Stimulated activated CD4-positive, alpha-beta T cell treated with anti-CD3 and anti-CD28 coated beads, Interleukin-4, amount 100 ng/mL, for 48 hours (primary cell): ENCODE results near the gene HOXB8.
A peak's percentile ranks its signal among the peaks of the same experiment; 100 is the strongest.

Experiments used
- DNase-seq, 2 donors: peaks; one replicate each; pipeline ENCODE4 v3.0.0-alpha.2; 2020; ENCODE audit warnings: low read depth in 2 of 2

The HOXB8 gene

DNA sequence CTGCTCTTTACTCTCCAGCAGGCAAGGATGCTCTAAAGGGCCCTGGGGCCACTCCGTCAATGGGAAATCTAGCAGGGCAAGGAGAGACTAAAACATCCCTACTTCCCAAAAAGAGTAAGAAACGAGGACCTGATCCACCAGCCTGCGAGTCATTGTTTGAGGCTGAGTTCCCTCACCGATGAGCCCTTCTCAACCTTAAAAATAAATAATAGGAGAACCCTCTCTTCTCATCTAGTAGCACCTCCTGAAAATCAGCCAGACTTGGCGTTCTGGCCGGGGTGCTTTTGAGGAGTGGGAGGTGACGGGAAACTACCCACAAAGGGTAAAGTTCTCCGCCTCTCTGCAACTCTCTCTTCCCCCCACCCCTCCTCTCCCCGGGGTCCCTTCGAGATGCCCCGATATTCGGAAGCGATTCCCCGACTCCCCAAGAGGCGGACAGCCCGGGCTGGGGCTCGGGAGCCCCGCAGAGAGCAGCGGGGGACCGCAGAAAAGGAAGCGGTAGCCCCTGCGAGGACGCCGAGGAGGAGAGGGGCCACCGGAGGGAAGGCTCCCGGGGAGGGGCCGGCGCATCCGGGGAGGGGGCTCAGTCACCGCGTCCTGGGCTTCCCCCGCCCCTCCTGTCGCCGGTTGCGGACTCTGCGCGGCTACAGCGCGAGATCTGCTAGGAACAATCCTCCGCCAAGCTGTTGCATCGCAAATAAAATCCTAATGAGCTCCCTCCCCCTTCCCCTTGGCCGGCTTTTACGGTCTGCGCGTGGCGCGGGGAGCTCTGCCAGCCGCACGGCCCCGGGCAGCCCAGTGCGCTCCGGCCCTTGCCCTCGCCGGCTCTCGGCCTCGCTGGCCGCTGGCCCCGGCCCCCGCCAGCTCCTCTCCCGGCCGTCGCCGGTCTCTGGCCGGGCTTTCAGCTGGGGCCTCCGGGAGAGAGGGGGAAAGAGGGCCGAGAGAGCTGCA, 9.7 kb upstream of the HOXB8 start:
- no peak for DNase-seq

DNA sequence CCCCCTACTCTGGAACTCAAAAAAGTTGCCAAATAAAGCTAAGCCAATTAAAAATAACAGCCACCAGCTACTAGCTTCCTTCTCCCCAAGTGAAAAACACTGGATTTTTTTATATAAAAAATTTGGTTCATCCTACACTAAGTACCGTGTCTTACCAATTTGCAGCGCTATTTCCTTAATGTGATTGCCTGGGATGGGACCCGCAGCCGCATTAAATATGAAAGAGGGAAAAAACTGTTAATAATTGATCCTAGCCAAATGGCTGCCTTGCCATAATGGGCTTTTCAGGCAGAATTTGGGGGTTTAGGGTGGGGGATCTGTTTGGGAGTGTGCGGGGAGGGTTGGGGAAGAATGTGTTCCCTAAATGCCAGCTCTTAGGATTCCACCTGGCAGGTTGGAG, 9.0 kb upstream of the HOXB8 start:
- no peak for DNase-seq

DNA sequence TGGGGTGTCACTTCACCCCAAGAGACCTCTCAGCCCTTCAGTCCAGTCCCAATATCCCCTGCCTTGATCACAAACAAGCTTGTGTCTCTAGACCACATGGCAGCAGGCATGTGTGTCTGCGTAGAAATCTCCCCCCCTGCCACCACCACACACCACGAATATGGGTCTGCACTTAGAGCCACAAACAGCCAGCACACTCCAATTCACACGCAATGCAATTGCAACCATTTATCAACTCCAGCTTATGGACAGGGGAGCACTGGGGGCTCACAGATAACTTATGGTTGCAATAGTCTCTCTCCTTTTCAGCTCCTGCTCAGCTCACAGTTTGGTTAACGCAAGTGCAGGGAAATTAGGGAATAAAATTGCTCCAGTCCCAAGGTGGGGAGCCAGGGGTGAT, 8.5 kb upstream of the HOXB8 start:
- no peak for DNase-seq

DNA sequence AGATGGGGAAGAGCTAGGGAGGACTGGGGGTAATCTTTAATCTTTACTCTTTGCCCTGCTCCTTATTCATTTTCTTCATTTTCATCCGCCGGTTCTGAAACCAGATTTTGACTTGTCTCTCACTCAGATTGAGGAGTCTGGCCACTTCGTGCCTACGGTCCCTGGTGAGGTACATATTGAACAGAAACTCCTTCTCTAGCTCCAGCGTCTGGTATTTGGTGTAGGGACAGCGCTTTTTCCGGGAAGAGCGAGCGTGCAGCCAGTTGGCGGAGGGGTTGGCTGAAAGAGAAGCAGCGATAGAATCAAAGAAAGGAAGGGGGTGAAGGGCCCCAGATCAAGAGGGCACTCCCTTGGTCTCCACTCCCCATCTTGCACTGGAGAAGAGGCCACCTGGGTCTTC, 7.8 kb upstream of the HOXB8 start:
- DNase-seq = no peak

DNA sequence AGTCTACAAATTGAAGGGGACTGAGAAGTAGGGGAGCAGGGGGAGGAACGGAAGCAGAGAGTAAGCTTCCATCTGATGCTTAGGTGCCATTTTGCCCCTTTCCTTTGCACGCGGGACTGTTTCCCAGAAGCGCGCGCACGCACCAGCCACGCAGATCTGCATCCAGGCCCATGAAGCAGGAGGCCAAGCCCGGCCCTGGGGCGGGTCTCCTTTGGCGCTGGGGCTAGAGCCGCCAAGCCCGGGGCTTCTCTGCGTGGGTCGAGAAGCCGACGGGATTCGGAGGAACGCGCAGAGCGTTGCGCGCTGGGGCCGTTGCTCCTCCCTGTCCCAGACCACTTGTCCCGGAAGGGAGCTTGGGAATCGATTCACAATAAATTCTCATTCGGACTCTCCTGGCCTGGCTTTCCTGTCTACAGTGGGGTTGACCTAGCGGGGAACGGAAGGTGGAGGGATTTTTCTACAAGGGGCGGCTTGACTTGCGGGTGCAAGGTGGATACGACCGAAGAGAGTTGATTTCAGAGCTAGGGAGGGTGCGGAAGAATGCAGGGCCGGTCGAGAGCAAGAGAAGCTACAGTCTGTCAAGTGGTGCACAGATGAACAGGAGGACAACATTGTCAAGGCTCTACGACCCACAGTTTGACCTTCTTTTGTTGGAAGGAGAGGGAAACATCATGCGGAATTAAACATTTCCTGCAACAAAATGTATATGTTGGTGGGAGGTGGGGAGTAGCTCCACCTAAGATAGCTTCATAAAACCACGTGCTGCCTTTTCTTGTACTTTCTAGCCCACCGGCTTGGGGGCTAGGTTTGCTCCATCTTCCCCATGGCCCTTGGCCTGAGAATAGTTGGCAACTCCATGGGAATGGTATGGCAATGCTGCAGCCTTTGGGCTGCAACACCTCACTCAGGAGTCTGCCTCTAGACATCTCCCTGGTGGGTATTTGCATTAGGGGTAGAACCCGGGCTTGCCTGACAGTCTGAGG, 6.6 kb upstream of the HOXB8 start:
- DNase-seq = no peak

DNA sequence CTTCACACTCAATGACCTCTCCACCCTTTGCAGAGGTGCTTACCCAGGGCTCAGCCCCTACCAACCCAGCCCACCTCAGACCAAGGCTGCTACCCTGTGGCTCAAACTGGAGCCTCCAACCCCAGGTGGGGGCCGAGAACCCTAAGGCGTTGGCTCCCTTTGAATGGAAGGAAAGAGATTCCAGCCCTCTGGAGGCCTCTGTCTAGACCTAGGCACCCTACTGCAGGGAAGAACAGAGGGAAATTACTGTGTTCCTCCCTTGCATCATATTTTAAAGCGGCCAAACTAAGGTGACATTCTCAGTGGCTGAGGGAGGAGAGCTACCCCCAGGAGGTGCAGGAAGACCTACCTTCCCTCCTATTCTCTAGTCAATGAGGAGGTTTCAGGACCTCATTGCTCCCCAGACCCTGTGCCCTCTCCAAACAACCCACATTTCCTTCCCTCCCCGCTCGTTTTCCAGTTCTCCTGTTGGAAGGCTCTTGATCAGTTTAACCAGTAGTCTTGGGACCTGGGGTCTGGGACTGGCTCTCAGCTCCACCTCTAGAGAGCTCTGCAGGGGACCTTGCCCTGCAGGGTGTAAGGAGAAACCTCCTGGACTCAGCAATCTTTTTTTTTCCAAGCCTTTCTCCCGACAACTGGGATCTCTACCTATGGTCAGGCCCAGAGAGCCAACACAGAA, 5.5 kb upstream of the HOXB8 start:
- no peak for DNase-seq

DNA sequence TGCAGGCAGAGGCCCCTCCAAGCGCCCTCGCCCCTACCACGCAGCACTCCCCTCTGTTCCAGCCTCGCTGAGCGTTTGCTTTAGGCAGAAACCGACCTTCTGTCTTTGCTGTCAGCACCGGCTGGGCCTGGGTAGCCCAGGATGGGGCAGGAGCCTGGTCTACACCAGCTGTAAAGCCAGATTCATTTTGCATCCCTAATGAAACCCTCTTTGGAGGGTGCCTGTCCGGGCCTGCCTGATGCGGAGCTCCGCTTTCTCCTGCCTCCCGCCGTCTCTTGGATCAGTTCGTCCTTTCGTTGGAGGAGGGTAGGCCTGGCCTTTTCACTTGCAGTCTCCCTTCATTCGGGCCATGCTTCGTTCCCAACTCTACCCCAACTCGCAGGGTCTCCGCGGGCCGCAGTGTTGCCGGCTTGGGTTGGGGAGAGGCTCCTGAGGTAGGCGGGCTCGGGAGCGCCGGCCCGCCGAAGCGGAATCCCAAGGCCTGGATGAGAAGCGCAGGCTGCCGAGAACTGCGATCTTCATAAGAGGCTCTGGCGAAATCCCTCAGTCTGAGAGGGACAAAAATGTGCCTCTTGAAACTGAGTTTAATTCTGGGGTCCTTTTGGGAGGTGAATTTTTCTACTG, 4.8 kb upstream of the HOXB8 start:
- no peak for DNase-seq

DNA sequence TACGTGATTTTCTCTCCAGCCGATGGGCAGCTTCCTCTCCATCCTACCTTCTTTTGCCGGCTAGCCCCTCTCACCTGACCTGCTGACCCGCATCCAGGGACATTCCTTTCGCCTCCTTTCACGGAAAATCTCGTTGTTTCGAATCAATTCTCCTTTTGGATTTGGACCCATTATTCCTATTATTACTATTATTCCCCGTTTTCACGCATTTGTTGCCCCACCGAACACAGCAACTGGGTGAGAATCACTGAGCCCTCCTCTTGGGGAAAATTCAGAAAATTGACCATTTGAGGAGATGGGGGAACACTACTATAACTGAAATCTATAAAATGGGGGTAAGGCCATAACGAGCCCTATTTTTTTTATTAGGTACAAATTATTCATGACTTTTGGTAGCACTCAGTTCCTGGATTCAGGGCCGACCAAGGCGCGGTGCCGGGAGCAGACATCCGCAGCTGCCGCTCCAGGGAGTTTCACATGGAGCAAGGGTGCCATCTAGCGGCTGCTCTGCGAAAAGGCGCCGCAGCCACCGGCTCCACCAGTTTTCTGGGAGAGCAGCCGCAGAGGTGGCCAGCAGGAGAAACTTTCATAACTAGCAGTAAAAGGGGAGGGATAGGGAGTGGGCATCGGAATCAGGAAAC, 3.3 kb upstream of the HOXB8 start:
- DNase-seq = peak; percentile 78 to 86

DNA sequence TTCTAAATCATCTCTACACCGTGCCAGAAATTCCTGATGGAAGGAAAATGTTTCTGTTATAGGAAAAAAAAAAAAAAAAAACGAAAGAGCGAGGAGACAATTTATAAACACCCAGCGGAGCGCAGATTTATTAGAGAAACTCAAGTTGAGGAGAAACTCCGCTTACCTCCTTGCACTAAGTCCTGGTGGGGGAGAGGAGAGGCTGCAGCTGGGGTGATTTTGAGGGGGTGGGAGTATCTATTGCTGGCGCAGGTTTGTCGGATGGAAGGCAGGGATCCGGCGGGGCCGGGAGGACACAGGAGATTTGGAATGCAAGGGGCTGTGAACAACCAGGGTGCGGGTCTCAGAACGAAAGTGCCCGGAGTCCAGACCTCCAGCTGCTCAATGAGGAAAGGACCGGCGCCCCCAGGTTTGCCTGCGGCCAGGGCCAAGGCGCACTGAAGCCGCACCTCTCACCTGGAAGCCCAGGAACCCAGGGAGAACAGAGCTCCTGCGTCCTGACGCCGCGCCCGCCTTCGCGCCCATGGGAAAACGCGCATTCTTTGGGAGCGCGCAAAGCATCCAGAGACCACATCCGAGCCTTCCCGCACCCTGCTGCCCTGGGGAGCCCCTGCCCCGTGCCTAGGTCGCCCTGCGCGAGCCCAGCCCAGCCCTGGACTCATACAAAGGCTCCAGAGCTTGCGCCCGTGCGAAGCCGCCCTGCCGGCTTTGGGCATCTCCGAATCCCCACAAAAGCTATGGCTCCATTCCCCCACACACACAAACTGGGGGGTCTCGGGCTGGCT, 2.6 kb upstream of the HOXB8 start:
- DNase-seq = no peak

DNA sequence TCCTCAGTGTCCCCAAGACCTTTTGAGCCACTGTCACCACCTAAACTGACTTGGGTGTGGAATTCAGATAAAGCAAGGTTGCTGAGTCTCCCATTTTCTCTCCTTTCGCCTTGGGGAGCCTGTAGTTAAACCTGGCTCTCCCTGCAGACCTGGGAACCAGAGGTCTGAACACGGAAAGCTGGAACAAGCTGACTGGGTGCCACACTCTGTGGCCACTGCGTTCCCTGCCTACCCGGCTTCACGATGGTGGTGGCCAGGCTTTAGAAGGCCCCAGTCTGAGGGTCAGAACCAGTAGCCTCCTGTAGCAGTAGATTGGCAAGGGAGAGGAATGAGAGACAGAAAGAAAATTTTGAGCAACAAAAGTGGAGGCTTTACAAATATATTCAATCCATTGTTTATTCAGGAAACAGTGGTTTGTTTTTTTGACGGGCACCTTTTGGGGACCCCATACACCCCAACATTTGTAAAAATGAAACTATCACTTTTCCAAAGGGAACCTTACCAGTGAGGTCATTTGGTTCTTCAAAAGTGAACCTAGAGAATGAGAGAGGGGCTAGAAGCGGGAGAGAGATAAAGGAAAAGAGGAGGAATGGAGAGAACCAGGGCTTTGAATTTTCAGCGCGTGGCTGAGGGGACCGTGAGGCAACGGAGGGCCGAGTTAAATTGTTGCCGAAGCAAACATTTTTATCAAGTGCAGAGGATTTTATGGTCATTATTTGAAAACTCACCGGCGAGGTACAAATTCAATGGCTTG, 1.8 kb upstream of the HOXB8 start:
- DNase-seq = no peak

DNA sequence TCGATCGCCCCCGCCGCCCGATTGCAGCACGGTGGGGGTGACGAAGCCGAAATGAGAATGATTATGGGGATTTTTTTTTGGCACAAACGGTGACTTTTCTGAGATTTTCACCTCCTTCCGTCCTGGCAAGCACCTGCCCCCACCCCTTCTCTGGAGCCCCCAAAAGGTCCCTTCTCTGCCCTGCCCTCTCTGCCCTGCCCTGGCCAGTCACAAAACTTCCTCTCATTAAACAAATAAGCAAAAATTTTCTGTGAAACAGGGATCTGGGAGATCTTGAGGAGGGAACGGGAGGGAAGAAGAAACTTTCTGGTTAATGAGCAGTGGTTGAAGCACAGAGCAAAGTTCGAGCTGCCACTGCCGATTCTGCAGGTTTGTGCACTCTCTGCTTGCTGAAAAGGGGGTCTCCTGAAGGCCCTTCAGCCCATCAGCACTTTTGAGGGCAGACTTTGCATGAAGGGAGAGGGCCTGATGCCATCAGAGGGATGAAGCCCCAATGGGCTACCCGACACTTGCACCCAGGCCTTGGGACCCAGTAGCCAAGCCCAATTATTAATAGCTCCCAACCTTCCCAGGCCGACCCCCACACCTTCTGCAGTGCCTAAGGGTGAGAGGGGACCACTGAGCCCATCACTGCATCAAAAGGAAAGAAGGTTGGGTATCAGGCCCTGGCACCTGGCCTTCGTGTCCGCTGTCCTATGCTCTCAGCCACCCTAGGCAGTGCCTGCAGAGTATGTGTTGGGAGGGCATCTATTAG, 1.0 kb upstream of the HOXB8 start:
- DNase-seq = no peak

DNA sequence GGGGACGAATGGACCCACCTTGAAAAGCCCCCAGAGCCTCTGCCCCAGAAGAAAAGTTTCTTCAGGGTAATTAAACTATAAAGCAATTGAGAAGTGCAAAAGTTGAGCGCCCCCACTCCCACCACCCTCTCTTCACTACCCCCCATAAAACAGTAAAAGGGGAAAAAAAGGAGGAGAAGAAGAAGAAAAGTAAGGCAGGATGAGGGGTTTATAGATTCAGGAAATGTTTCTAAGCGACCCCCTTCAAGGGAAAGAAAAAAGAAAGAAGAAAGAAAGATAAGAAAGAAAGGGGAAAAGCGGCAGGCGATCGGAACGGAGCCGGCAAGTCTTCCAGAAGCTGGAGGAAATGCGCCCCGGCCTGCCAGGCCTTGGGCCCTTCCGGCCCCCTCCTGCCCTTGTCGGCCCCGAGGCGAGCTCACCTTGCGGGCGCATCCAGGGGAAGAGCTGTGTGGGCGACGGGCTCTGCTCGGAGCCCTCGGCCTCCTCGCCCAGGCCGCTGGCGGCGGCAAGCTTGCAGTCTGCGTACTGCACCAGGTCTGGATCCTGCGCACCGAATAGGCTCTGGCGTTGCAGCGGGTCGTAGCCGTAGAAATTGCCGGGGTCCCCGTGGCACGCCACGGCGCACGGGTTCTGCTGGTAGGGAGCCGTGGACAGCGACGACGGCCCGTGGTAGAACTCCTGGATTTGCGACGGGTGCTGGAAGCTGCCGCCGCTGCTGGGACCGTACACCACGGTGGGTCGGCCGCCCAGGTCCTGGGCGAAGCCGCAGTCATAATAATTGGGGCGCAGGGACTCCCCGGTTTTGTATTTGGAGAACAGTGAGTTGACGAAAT, 1.0 kb downstream of the HOXB8 start:
- no peak for DNase-seq

DNA sequence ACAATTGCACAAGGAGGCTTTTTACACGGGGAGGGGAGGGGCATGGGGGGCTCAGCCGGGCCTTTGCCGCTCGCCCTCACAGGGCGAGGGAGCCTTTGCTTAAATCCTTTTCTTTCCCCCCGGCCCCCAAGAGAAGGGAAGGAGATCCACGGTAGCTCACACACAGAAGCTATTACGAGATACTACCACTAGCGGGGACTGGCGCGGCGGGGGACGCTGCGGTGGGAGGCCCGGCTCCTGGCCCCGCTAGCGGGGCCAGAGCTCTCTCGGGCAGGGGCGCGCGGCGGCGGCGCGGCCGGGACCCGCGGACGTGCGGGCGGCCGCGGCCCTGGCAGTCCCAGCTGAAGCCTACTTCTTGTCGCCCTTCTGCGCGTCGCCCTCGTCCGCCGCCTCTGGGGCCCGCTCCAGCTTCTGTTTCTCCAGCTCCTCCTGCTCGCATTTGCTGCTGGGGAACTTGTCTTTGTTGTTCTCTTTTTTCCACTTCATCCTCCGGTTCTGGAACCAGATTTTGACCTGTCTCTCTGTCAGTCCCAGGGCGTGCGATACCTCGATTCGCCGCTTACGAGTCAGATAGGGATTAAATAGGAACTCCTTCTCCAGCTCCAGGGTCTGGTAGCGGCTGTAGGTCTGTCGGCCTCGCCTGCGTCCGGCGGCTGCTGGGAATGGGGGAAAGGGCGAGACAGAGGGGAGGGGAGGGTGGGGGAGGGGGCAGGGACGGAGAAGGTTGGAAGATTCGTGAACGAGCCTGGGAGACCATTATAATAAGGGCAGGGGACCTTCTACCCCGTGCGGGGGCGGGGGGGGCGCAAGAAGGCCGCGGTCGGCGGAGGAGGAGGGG, 2.0 kb downstream of the HOXB8 start:
- DNase-seq = no peak

DNA sequence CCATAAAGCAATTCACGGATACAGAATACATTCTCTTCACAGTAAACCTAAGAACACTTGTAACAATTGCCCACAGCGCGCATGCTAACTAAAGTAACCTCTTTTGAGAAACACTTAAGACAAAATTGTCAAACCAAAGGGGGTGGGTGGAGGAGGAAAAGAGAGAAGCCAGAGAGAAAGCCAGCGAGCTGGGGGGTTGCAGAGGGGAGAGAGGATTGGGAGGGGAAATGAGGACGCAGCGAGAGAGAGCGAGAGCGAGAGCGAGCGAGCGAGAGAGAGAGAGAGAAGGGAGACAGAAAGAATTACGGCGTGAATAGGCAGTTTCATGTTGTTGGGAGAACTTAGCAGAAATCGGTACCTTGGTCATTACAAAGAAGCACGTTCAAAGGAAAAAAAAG, 2.6 kb downstream of the HOXB8 start:
- DNase-seq = no peak

DNA sequence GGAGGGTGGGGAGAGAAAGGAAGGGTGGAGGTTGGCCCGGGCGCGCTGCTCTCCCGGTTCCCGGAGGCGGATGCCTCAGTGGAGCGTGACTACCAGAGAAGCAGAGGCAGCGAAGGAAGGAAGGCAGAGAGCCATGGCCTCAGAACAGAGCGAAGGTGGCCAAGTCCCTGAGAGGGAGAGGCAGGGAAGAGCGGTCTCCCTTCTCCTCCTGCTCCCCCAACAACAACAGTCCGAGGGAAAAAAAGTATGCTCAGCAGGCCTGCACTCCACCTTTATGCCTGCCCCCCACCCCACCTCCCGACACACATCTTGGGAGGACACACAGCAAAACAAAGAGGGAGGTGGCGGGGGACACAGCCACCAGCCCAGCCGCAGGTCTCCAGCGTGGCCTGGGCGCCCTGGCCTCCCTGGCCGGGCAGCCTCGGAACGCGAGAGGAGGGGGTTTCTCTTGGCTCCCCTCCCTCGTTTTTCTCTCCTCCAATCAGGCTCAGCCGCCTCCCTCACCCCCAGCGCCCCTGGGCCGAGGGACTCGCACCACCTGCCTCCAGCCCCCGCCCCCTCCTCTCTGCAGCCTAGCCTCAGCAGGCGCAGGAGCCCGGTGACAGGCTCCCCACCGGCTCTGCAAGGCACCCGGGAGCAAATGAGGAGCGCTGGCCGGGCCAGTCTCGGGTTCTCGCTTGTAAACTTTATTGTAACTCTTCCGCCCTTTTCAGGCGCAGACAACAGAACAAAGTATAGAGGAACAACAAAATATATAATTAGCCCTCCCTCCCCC, 3.2 kb downstream of the HOXB8 start:
- no peak for DNase-seq

DNA sequence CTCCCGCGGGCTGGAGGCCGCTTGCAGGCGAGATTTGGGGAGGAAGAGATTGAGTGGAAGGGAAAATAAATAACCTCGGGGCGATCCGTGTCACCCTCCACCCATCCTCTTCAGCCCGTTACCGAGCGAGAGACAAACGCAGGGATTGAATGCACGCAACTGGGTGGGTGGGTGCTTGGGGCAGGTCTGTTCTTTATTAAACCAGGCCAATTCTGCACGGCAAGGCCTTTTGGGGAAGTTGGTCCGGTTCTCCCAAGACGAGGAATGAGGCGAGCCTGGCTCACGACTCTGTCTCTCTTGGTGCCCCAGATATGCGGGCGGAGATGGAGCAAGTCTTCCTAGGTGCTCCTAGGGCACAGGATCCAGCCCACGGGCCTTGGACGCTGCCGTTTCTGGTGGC, 3.9 kb downstream of the HOXB8 start:
- DNase-seq = no peak
